H9 (cell line): Measurements from ENCODE around the gene ARMC5. TPM values are rescaled to one million over a fixed set of nuclear protein-coding genes. Genes with fewer than 3 reads are reported as not detected.

Experiments used
- DNase-seq: peaks from one replicate; pipeline ENCODE4 v3.0.0-alpha.2; 2017
- H2AFZ ChIP-seq: one replicate; pipeline ENCODE4 v1.6.1; 2013; ENCODE audit warnings: mild to moderate bottlenecking, low read length, control low read depth, moderate library complexity
- H2AK5ac ChIP-seq: 2 replicates; pipeline ENCODE4 v1.6.1; 2013; ENCODE audit warnings: low read length, control low read depth, mixed read lengths; ENCODE audit not compliant: insufficient read length
- H2BK120ac ChIP-seq: one replicate; pipeline ENCODE4 v1.6.1; 2013; ENCODE audit warnings: low read depth, mild to moderate bottlenecking, low read length, control low read depth, inconsistent platforms; ENCODE audit not compliant: poor library complexity, severe bottlenecking
- H2BK12ac ChIP-seq: 2 replicates; pipeline ENCODE4 v1.6.1; 2013; ENCODE audit warnings: low read length, control low read depth, mixed read lengths, low read depth; ENCODE audit not compliant: insufficient read length
- H2BK15ac ChIP-seq: 2 replicates; pipeline ENCODE4 v1.6.1; 2013; ENCODE audit warnings: low read depth, low read length, control low read depth
- H2BK20ac ChIP-seq: one replicate; pipeline ENCODE4 v1.6.1; 2013; ENCODE audit warnings: low read depth, mild to moderate bottlenecking, low read length, control low read depth, inconsistent platforms; ENCODE audit not compliant: poor library complexity, severe bottlenecking
- H2BK5ac ChIP-seq: 2 replicates; pipeline ENCODE4 v1.6.1; 2013; ENCODE audit warnings: low read length, control low read depth, mixed read lengths; ENCODE audit not compliant: insufficient read length
- H3K14ac ChIP-seq: 2 replicates; pipeline ENCODE4 v1.6.1; 2013; ENCODE audit warnings: low read length, control low read depth; ENCODE audit not compliant: insufficient read depth
- H3K18ac ChIP-seq: 2 replicates; pipeline ENCODE4 v1.6.1; 2013; ENCODE audit warnings: low read depth, mild to moderate bottlenecking, mixed read lengths, low read length, control low read depth; ENCODE audit not compliant: insufficient read length
- H3K23ac ChIP-seq: 2 replicates; pipeline ENCODE4 v1.6.1; 2013; ENCODE audit warnings: low read length, control low read depth, mixed read lengths, low read depth; ENCODE audit not compliant: insufficient read length
- H3K23me2 ChIP-seq: 2 replicates; pipeline ENCODE4 v1.6.1; 2013; ENCODE audit warnings: low read depth, mild to moderate bottlenecking, mixed read lengths, low read length, control low read depth; ENCODE audit not compliant: insufficient read length, poor library complexity, severe bottlenecking
- H3K27ac ChIP-seq: 2 replicates; pipeline ENCODE4 v1.5.1; 2013; ENCODE audit warnings: low read length, control low read depth, mixed read lengths, low read depth; ENCODE audit not compliant: insufficient read length
- H3K27me3 ChIP-seq: 2 replicates; pipeline ENCODE4 v1.6.1; 2013; ENCODE audit warnings: low read length, control low read depth, inconsistent platforms; ENCODE audit not compliant: insufficient read depth
- H3K4ac ChIP-seq: 2 replicates; pipeline ENCODE4 v1.6.1; 2013; ENCODE audit warnings: low read depth, mild to moderate bottlenecking, control low read depth, inconsistent platforms, low read length, moderate library complexity
- H3K4me1 ChIP-seq: 2 replicates; pipeline ENCODE4 v1.6.1; 2013; ENCODE audit warnings: low read length, control low read depth, inconsistent platforms; ENCODE audit not compliant: insufficient read depth
- H3K4me2 ChIP-seq: 2 replicates; pipeline ENCODE4 v1.6.1; 2013; ENCODE audit warnings: low read length, control low read depth, mixed read lengths; ENCODE audit not compliant: insufficient read length, insufficient read depth
- H3K56ac ChIP-seq: 2 replicates; pipeline ENCODE4 v1.6.1; 2013; ENCODE audit warnings: low read depth, mild to moderate bottlenecking, mixed read lengths, low read length, control low read depth; ENCODE audit not compliant: insufficient read length
- H3K79me1 ChIP-seq: 2 replicates; pipeline ENCODE4 v1.6.1; 2013; ENCODE audit warnings: low read depth, mild to moderate bottlenecking, moderate library complexity, low read length, control low read depth, inconsistent platforms; ENCODE audit not compliant: insufficient read depth, poor library complexity, severe bottlenecking
- H3K79me2 ChIP-seq: 2 replicates; pipeline ENCODE4 v1.6.1; 2013; ENCODE audit warnings: low read length, control low read depth, inconsistent platforms; ENCODE audit not compliant: insufficient read depth
- H3K9ac ChIP-seq: 2 replicates; pipeline ENCODE4 v1.6.1; 2013; ENCODE audit warnings: low read length, control low read depth, mixed read lengths; ENCODE audit not compliant: insufficient read length; ENCODE audit errors: extremely low read depth
- H3K9me3 ChIP-seq: one replicate; pipeline ENCODE4 v1.6.1; 2013; ENCODE audit warnings: low read depth, low read length, inconsistent platforms; ENCODE audit not compliant: control insufficient read depth
- H3T11ph ChIP-seq: one replicate; pipeline ENCODE4 v1.6.1; 2013; ENCODE audit warnings: mild to moderate bottlenecking, low read length, control low read depth, inconsistent platforms
- H4K20me1 ChIP-seq: one replicate; pipeline ENCODE4 v1.6.1; 2013; ENCODE audit not compliant: control insufficient read depth, insufficient read length, insufficient read depth
- H4K5ac ChIP-seq: 2 replicates; pipeline ENCODE4 v1.6.1; 2013; ENCODE audit warnings: low read depth, mild to moderate bottlenecking, mixed read lengths, low read length, control low read depth; ENCODE audit not compliant: insufficient read length
- H4K8ac ChIP-seq: replicated peaks from 2 replicates; pipeline ENCODE4 v1.6.1; 2013; ENCODE audit warnings: low read length, control low read depth, mixed read lengths, low read depth; ENCODE audit not compliant: insufficient read length
- H4K91ac ChIP-seq: 2 replicates; pipeline ENCODE4 v1.6.1; 2013; ENCODE audit warnings: low read depth, mild to moderate bottlenecking, moderate library complexity, mixed read lengths, low read length, control low read depth; ENCODE audit not compliant: insufficient read length
- H3K27ac Mint-ChIP-seq, 3 experiments: 2 replicates in 2 of 3; 3 replicates in 1 of 3; pipeline ENCODE4 v1.8.0; 2020 to 2021; ENCODE audit warnings: mixed read lengths in 3 of 3, mild to moderate bottlenecking in 1 of 3, moderate library complexity in 1 of 3
- H3K27me3 Mint-ChIP-seq: 2 replicates; pipeline ENCODE4 v1.8.0; 2021; ENCODE audit warnings: low read depth, mild to moderate bottlenecking, moderate library complexity, mixed read lengths
- H3K36me3 Mint-ChIP-seq, 3 experiments: 2 replicates in 2 of 3; 3 replicates in 1 of 3; pipeline ENCODE4 v1.8.0; 2020 to 2021; ENCODE audit warnings: low read depth in 3 of 3, mixed read lengths in 3 of 3; ENCODE audit not compliant: insufficient read depth in 1 of 3
- H3K4me1 Mint-ChIP-seq, 2 experiments: 2 replicates each; pipeline ENCODE4 v1.8.0; 2020; ENCODE audit warnings: mixed read lengths in 2 of 2
- H3K4me3 Mint-ChIP-seq, 2 experiments: 2 replicates in 1 of 2; 3 replicates in 1 of 2; pipeline ENCODE4 v1.8.0; 2020 to 2021; ENCODE audit warnings: mild to moderate bottlenecking in 2 of 2, mixed read lengths in 2 of 2, moderate library complexity in 1 of 2
- H3K9me3 Mint-ChIP-seq, 2 experiments: 2 replicates in 1 of 2; 3 replicates in 1 of 2; pipeline ENCODE4 v1.8.0; 2020; ENCODE audit warnings: mild to moderate bottlenecking in 2 of 2, mixed read lengths in 2 of 2, moderate library complexity in 1 of 2
- WGBS: extraction: QIAGEN DNeasy Blood & Tissue Kit; methylation state at CpG from one replicate; pipeline ENCODE4 v1.1.7; 2013; ENCODE audit warnings: missing lambda C conversion rate, low lambda C conversion rate, mixed read lengths; ENCODE audit not compliant: insufficient read length; ENCODE audit errors: extremely low coverage; 5-methylcytosine and 5-hydroxymethylcytosine counted together
- total RNA-seq: library from RNA; stranded (reverse); gene quantifications from 2 replicates; pipeline ENCODE4 v1.2.1, GENCODE V29; 2021
- TF ChIP-seq, protein P1 (sequence below): fragments of 200-600 bp; sonication (generic); conservative IDR thresholded peaks from 3 replicates; pipeline ENCODE4 v1.8.0; 2021; ENCODE audit warnings: antibody characterized with exemption, mild to moderate bottlenecking

ARMC5 gene
- total RNA-seq, 1 experiment from 2014 or later, result 18.7 TPM

DNA sequence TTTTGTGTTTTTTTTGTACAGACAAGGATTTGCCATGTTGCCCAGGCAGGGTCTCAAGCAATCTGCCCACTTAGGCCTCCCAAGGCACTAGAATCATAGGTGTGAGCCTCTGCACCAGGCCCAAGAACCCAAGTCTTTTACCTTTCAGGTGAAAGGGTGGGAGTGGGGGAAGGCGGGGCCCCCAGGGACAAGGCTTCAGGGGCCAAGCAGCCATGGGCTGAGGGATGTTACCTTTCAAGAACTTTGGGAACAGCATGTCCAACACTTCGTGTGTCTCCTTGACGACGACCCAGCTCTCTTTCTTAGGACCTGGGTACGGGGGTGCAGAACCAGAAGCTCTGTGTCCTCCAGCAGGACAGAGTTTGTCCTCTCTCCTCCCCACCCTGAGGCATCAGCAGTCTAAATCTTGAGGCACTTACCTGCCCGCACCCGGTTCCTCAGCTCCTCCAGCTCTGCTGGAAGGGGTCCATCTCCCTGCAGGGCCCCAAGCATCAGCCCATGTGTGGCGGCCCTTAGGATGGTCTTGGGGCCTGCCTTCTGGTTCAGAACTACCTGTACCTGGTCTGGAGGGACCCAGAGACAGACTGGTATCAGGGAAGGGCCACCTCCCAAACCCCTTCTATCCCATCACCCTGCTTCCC is 32.6 kb downstream of the ARMC5 start:
- H3K9me3 ChIP-seq, result no peaks in the 10 kb centered on the region
- H3K23ac ChIP-seq, result no peak overlapping the region
- no peak overlapping the region for H4K8ac ChIP-seq
- TF ChIP-seq, protein P1, sequence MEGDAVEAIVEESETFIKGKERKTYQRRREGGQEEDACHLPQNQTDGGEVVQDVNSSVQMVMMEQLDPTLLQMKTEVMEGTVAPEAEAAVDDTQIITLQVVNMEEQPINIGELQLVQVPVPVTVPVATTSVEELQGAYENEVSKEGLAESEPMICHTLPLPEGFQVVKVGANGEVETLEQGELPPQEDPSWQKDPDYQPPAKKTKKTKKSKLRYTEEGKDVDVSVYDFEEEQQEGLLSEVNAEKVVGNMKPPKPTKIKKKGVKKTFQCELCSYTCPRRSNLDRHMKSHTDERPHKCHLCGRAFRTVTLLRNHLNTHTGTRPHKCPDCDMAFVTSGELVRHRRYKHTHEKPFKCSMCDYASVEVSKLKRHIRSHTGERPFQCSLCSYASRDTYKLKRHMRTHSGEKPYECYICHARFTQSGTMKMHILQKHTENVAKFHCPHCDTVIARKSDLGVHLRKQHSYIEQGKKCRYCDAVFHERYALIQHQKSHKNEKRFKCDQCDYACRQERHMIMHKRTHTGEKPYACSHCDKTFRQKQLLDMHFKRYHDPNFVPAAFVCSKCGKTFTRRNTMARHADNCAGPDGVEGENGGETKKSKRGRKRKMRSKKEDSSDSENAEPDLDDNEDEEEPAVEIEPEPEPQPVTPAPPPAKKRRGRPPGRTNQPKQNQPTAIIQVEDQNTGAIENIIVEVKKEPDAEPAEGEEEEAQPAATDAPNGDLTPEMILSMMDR, result no peak
- H3K4me1 ChIP-seq, result no peaks in the 10 kb centered on the region
- H3K18ac ChIP-seq, result no peak overlapping the region
- H3K9me3 Mint-ChIP-seq, result peaks cover 0 to 2% of the 10 kb centered on the region in 2 experiments; a peak in 1 of 5 replicates
- H2AK5ac ChIP-seq, result no peak overlapping the region
- no peaks in the 10 kb centered on the region for H3K79me1 ChIP-seq
- no peak overlapping the region for H3K4ac ChIP-seq
- peaks cover 17 to 46% (median 25%) of the 10 kb centered on the region in 3 experiments; a peak in 6 of 7 replicates for H3K36me3 Mint-ChIP-seq
- H2BK12ac ChIP-seq, result no peak overlapping the region
- H2BK20ac ChIP-seq, result no peak overlapping the region
- 0 out of 4 replicates have a peak, but pooled peaks cover 0 to 2% of the 10 kb centered on the region in 2 experiments for H3K4me1 Mint-ChIP-seq
- no peak overlapping the region for H2BK5ac ChIP-seq
- no peak overlapping the region for H3K56ac ChIP-seq
- no peak overlapping the region for H3K14ac ChIP-seq
- DNase-seq, result no peak
- no peak overlapping the region for H3T11ph ChIP-seq
- H3K27ac Mint-ChIP-seq, result no peak overlapping the region
- no peak overlapping the region for H2BK120ac ChIP-seq
- peaks cover 7% of the 10 kb centered on the region; the same call in 1 of the 2 replicates for H3K27me3 ChIP-seq
- H3K9ac ChIP-seq, result no peak overlapping the region
- H3K4me2 ChIP-seq, result no peak overlapping the region
- no peak overlapping the region for H2BK15ac ChIP-seq
- no peak overlapping the region for H2AFZ ChIP-seq
- WGBS, result no CpG with 5 or more reads among the region's 8 CpGs
- H4K91ac ChIP-seq, result no peak overlapping the region
- H4K5ac ChIP-seq, result no peak overlapping the region
- H3K4me3 Mint-ChIP-seq, result peak overlapping the region in 1 of 2 experiments; percentile 47; a peak in 1 of 5 replicates
- peaks cover 11% of the 10 kb centered on the region for H3K23me2 ChIP-seq
- no peak overlapping the region for H3K27ac ChIP-seq
- peaks cover 28% of the 10 kb centered on the region for H3K27me3 Mint-ChIP-seq
- no peaks in the 10 kb centered on the region for H4K20me1 ChIP-seq
- H3K79me2 ChIP-seq, result no peaks in the 10 kb centered on the region
